H9 (cell line): ENCODE measurements around the gene MISP. TPM values are rescaled to one million over a fixed set of nuclear protein-coding genes. Genes with fewer than 3 reads are reported as not detected.

Experiments
- DNase-seq: peaks from one replicate; pipeline ENCODE4 v3.0.0-alpha.2; 2017
- H2AFZ ChIP-seq: one replicate; pipeline ENCODE4 v1.6.1; 2013; ENCODE audit warnings: mild to moderate bottlenecking, low read length, control low read depth, moderate library complexity
- H2AK5ac ChIP-seq: 2 replicates; pipeline ENCODE4 v1.6.1; 2013; ENCODE audit warnings: low read length, control low read depth, mixed read lengths; ENCODE audit not compliant: insufficient read length
- H2BK120ac ChIP-seq: one replicate; pipeline ENCODE4 v1.6.1; 2013; ENCODE audit warnings: low read depth, mild to moderate bottlenecking, low read length, control low read depth, inconsistent platforms; ENCODE audit not compliant: poor library complexity, severe bottlenecking
- H2BK12ac ChIP-seq: 2 replicates; pipeline ENCODE4 v1.6.1; 2013; ENCODE audit warnings: low read length, control low read depth, mixed read lengths, low read depth; ENCODE audit not compliant: insufficient read length
- H2BK15ac ChIP-seq: 2 replicates; pipeline ENCODE4 v1.6.1; 2013; ENCODE audit warnings: low read depth, low read length, control low read depth
- H2BK20ac ChIP-seq: one replicate; pipeline ENCODE4 v1.6.1; 2013; ENCODE audit warnings: low read depth, mild to moderate bottlenecking, low read length, control low read depth, inconsistent platforms; ENCODE audit not compliant: poor library complexity, severe bottlenecking
- H2BK5ac ChIP-seq: 2 replicates; pipeline ENCODE4 v1.6.1; 2013; ENCODE audit warnings: low read length, control low read depth, mixed read lengths; ENCODE audit not compliant: insufficient read length
- H3K14ac ChIP-seq: 2 replicates; pipeline ENCODE4 v1.6.1; 2013; ENCODE audit warnings: low read length, control low read depth; ENCODE audit not compliant: insufficient read depth
- H3K18ac ChIP-seq: 2 replicates; pipeline ENCODE4 v1.6.1; 2013; ENCODE audit warnings: low read depth, mild to moderate bottlenecking, mixed read lengths, low read length, control low read depth; ENCODE audit not compliant: insufficient read length
- H3K23ac ChIP-seq: 2 replicates; pipeline ENCODE4 v1.6.1; 2013; ENCODE audit warnings: low read length, control low read depth, mixed read lengths, low read depth; ENCODE audit not compliant: insufficient read length
- H3K23me2 ChIP-seq: 2 replicates; pipeline ENCODE4 v1.6.1; 2013; ENCODE audit warnings: low read depth, mild to moderate bottlenecking, mixed read lengths, low read length, control low read depth; ENCODE audit not compliant: insufficient read length, poor library complexity, severe bottlenecking
- H3K27ac ChIP-seq: 2 replicates; pipeline ENCODE4 v1.5.1; 2013; ENCODE audit warnings: low read length, control low read depth, mixed read lengths, low read depth; ENCODE audit not compliant: insufficient read length
- H3K27me3 ChIP-seq: 2 replicates; pipeline ENCODE4 v1.6.1; 2013; ENCODE audit warnings: low read length, control low read depth, inconsistent platforms; ENCODE audit not compliant: insufficient read depth
- H3K4ac ChIP-seq: 2 replicates; pipeline ENCODE4 v1.6.1; 2013; ENCODE audit warnings: low read depth, mild to moderate bottlenecking, control low read depth, inconsistent platforms, low read length, moderate library complexity
- H3K4me1 ChIP-seq: 2 replicates; pipeline ENCODE4 v1.6.1; 2013; ENCODE audit warnings: low read length, control low read depth, inconsistent platforms; ENCODE audit not compliant: insufficient read depth
- H3K4me2 ChIP-seq: 2 replicates; pipeline ENCODE4 v1.6.1; 2013; ENCODE audit warnings: low read length, control low read depth, mixed read lengths; ENCODE audit not compliant: insufficient read length, insufficient read depth
- H3K56ac ChIP-seq: 2 replicates; pipeline ENCODE4 v1.6.1; 2013; ENCODE audit warnings: low read depth, mild to moderate bottlenecking, mixed read lengths, low read length, control low read depth; ENCODE audit not compliant: insufficient read length
- H3K79me1 ChIP-seq: 2 replicates; pipeline ENCODE4 v1.6.1; 2013; ENCODE audit warnings: low read depth, mild to moderate bottlenecking, moderate library complexity, low read length, control low read depth, inconsistent platforms; ENCODE audit not compliant: insufficient read depth, poor library complexity, severe bottlenecking
- H3K79me2 ChIP-seq: 2 replicates; pipeline ENCODE4 v1.6.1; 2013; ENCODE audit warnings: low read length, control low read depth, inconsistent platforms; ENCODE audit not compliant: insufficient read depth
- H3K9ac ChIP-seq: 2 replicates; pipeline ENCODE4 v1.6.1; 2013; ENCODE audit warnings: low read length, control low read depth, mixed read lengths; ENCODE audit not compliant: insufficient read length; ENCODE audit errors: extremely low read depth
- H3K9me3 ChIP-seq: one replicate; pipeline ENCODE4 v1.6.1; 2013; ENCODE audit warnings: low read depth, low read length, inconsistent platforms; ENCODE audit not compliant: control insufficient read depth
- H3T11ph ChIP-seq: one replicate; pipeline ENCODE4 v1.6.1; 2013; ENCODE audit warnings: mild to moderate bottlenecking, low read length, control low read depth, inconsistent platforms
- H4K20me1 ChIP-seq: one replicate; pipeline ENCODE4 v1.6.1; 2013; ENCODE audit not compliant: control insufficient read depth, insufficient read length, insufficient read depth
- H4K5ac ChIP-seq: 2 replicates; pipeline ENCODE4 v1.6.1; 2013; ENCODE audit warnings: low read depth, mild to moderate bottlenecking, mixed read lengths, low read length, control low read depth; ENCODE audit not compliant: insufficient read length
- H4K8ac ChIP-seq: replicated peaks from 2 replicates; pipeline ENCODE4 v1.6.1; 2013; ENCODE audit warnings: low read length, control low read depth, mixed read lengths, low read depth; ENCODE audit not compliant: insufficient read length
- H4K91ac ChIP-seq: 2 replicates; pipeline ENCODE4 v1.6.1; 2013; ENCODE audit warnings: low read depth, mild to moderate bottlenecking, moderate library complexity, mixed read lengths, low read length, control low read depth; ENCODE audit not compliant: insufficient read length
- H3K27ac Mint-ChIP-seq, 3 experiments: 2 replicates in 2 of 3; 3 replicates in 1 of 3; pipeline ENCODE4 v1.8.0; 2020 to 2021; ENCODE audit warnings: mixed read lengths in 3 of 3, mild to moderate bottlenecking in 1 of 3, moderate library complexity in 1 of 3
- H3K27me3 Mint-ChIP-seq: 2 replicates; pipeline ENCODE4 v1.8.0; 2021; ENCODE audit warnings: low read depth, mild to moderate bottlenecking, moderate library complexity, mixed read lengths
- H3K36me3 Mint-ChIP-seq, 3 experiments: 2 replicates in 2 of 3; 3 replicates in 1 of 3; pipeline ENCODE4 v1.8.0; 2020 to 2021; ENCODE audit warnings: low read depth in 3 of 3, mixed read lengths in 3 of 3; ENCODE audit not compliant: insufficient read depth in 1 of 3
- H3K4me1 Mint-ChIP-seq, 2 experiments: 2 replicates each; pipeline ENCODE4 v1.8.0; 2020; ENCODE audit warnings: mixed read lengths in 2 of 2
- H3K4me3 Mint-ChIP-seq, 2 experiments: 2 replicates in 1 of 2; 3 replicates in 1 of 2; pipeline ENCODE4 v1.8.0; 2020 to 2021; ENCODE audit warnings: mild to moderate bottlenecking in 2 of 2, mixed read lengths in 2 of 2, moderate library complexity in 1 of 2
- H3K9me3 Mint-ChIP-seq, 2 experiments: 2 replicates in 1 of 2; 3 replicates in 1 of 2; pipeline ENCODE4 v1.8.0; 2020; ENCODE audit warnings: mild to moderate bottlenecking in 2 of 2, mixed read lengths in 2 of 2, moderate library complexity in 1 of 2
- WGBS: extraction: QIAGEN DNeasy Blood & Tissue Kit; methylation state at CpG from one replicate; pipeline ENCODE4 v1.1.7; 2013; ENCODE audit warnings: missing lambda C conversion rate, low lambda C conversion rate, mixed read lengths; ENCODE audit not compliant: insufficient read length; ENCODE audit errors: extremely low coverage; 5-methylcytosine and 5-hydroxymethylcytosine counted together
- total RNA-seq: library from RNA; stranded (reverse); gene quantifications from 2 replicates; pipeline ENCODE4 v1.2.1, GENCODE V29; 2021
- TF ChIP-seq, protein P1 (sequence below): fragments of 200-600 bp; sonication (generic); conservative IDR thresholded peaks from 3 replicates; pipeline ENCODE4 v1.8.0; 2021; ENCODE audit warnings: antibody characterized with exemption, mild to moderate bottlenecking

MISP gene
- total RNA-seq, 1 experiment from 2014 or later: 0.44 TPM

DNA sequence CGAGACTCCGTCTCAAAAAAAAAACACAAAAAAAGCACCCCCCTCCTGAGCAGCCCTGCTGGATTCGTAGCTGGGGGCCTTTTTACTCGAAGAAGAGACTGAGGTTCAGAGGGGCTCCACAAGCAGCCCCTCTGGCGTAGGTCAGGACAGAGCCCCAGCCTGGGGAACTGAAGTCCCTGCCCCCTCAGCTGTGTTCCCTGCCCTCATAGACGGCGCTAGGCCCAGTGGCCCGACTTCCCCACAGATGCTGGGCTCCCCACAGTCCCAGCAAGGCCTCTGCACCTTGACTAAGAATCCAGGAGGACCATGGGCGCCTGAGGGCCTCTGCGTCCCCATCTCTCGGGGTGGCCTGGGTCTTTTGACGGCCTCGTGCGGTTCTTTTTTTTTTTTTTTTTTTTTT lies 1.1 kb upstream of the MISP start:
- H3K27me3 Mint-ChIP-seq: 0 out of 2 replicates have a peak, but pooled peaks cover 3% of the 10 kb centered on the region
- no peak overlapping the region for H4K8ac ChIP-seq

More for the DNA sequence above, 1.1 kb upstream of the MISP start:
- H2BK15ac ChIP-seq: no peak overlapping the region
- no peak overlapping the region for H3K4me2 ChIP-seq
- H2BK5ac ChIP-seq: no peak overlapping the region
- no peaks in the 10 kb centered on the region for H3K79me1 ChIP-seq
- H3K79me2 ChIP-seq: no peaks in the 10 kb centered on the region
- H3K23ac ChIP-seq: no peak overlapping the region
- H3K9ac ChIP-seq: no peak overlapping the region
- no peak overlapping the region for H3K27ac ChIP-seq
- no peak overlapping the region for H3K27ac Mint-ChIP-seq
- H2BK12ac ChIP-seq: no peak overlapping the region
- no peak overlapping the region for H4K91ac ChIP-seq
- no peaks in the 10 kb centered on the region for H3K27me3 ChIP-seq
- peaks cover 0 to 7% (median 2%) of the 10 kb centered on the region in 3 experiments; a peak in 1 of 7 replicates for H3K36me3 Mint-ChIP-seq
- no peak overlapping the region for H3K4ac ChIP-seq
- no peak overlapping the region for H3K56ac ChIP-seq
- no peak overlapping the region for H3K4me3 Mint-ChIP-seq
- TF ChIP-seq, protein P1, sequence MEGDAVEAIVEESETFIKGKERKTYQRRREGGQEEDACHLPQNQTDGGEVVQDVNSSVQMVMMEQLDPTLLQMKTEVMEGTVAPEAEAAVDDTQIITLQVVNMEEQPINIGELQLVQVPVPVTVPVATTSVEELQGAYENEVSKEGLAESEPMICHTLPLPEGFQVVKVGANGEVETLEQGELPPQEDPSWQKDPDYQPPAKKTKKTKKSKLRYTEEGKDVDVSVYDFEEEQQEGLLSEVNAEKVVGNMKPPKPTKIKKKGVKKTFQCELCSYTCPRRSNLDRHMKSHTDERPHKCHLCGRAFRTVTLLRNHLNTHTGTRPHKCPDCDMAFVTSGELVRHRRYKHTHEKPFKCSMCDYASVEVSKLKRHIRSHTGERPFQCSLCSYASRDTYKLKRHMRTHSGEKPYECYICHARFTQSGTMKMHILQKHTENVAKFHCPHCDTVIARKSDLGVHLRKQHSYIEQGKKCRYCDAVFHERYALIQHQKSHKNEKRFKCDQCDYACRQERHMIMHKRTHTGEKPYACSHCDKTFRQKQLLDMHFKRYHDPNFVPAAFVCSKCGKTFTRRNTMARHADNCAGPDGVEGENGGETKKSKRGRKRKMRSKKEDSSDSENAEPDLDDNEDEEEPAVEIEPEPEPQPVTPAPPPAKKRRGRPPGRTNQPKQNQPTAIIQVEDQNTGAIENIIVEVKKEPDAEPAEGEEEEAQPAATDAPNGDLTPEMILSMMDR: no peak
- H3T11ph ChIP-seq: no peak overlapping the region
- no peaks in the 10 kb centered on the region for H3K4me1 ChIP-seq
- no peaks in the 10 kb centered on the region for H3K9me3 ChIP-seq
- peaks cover 4 to 10% of the 10 kb centered on the region in 2 experiments; a peak in 2 of 5 replicates for H3K9me3 Mint-ChIP-seq
- no CpG with 5 or more reads among the region's 14 CpGs for WGBS
- H3K4me1 Mint-ChIP-seq: 0 out of 4 replicates have a peak, but pooled peaks cover 0 to 8% of the 10 kb centered on the region in 2 experiments
- no peaks in the 10 kb centered on the region for H3K23me2 ChIP-seq
- H4K5ac ChIP-seq: no peak overlapping the region
- no peak overlapping the region for H2AK5ac ChIP-seq
- no peak overlapping the region for H2BK120ac ChIP-seq
- no peak for DNase-seq
- H3K14ac ChIP-seq: no peak overlapping the region
- no peak overlapping the region for H3K18ac ChIP-seq
- no peak overlapping the region for H2AFZ ChIP-seq
- no peaks in the 10 kb centered on the region for H4K20me1 ChIP-seq
- no peak overlapping the region for H2BK20ac ChIP-seq
